ENCODE data around the gene UNK.

Gene UNK
- 40.7 to 51.3 (median 47.4) reads per million in 4 experiments for total RNA-seq

GRCh38 chr17:75784473-75785015, at the start of gene UNK:
Gene UNK (plus strand): TSS chr17:75784806. CDS start chr17:75784881, 75 bp downstream.
- DNase-seq, result peak; percentile 96

GRCh38 chr17:75736173-75736835, 48.3 kb upstream of the UNK start:
- no peak for DNase-seq

GRCh38 chr17:75737133-75737962, 47.3 kb upstream of the UNK start:
- no peak for DNase-seq

GRCh38 chr17:75738218-75738802, 46.3 kb upstream of the UNK start:
- DNase-seq, result no peak

- no peak for DNase-seq
Measured at GRCh38 chr17:75739174-75739573, 45.4 kb upstream of the UNK start.

GRCh38 chr17:75739801-75740200, 44.8 kb upstream of the UNK start:
- DNase-seq, result no peak

- no peak for DNase-seq
Measured at GRCh38 chr17:75740215-75740614, 44.4 kb upstream of the UNK start.

- no peak for DNase-seq
Measured at GRCh38 chr17:75740631-75741077, 44.0 kb upstream of the UNK start.

- no peak for DNase-seq
Measured at GRCh38 chr17:75742337-75742736, 42.3 kb upstream of the UNK start.

- no peak for DNase-seq
Measured at GRCh38 chr17:75743625-75744206, 40.9 kb upstream of the UNK start.

GRCh38 chr17:75748706-75749105, 35.9 kb upstream of the UNK start:
- no peak for DNase-seq

- DNase-seq, result peak; percentile 85
Measured at GRCh38 chr17:75749545-75750389, 34.8 kb upstream of the UNK start.

GRCh38 chr17:75750661-75751423, 33.8 kb upstream of the UNK start:
- DNase-seq, result no peak

GRCh38 chr17:75751676-75752404, 32.8 kb upstream of the UNK start:
- DNase-seq, result no peak

- no peak for DNase-seq
Measured at GRCh38 chr17:75752405-75752709, 32.2 kb upstream of the UNK start.

GRCh38 chr17:75752802-75753513, 31.6 kb upstream of the UNK start:
- DNase-seq, result no peak

GRCh38 chr17:75753514-75754377, 30.9 kb upstream of the UNK start:
- DNase-seq, result peak; percentile 57

GRCh38 chr17:75754378-75755204, 30.0 kb upstream of the UNK start:
- no peak for DNase-seq

Measured in effector CD8-positive, alpha-beta T cell (primary cell).